WERI-Rb-1 (cell line): Measurements from ENCODE around the gene ABCB11.
"Not testable (repeated sequence)": the region's sequence is repeated elsewhere in the genome, so short reads cannot be mapped to it uniquely, and the experiment has no call there.

ENCODE experiments used
- DNase-seq: peaks from one replicate; pipeline ENCODE4 v3.0.0-alpha.2; 2020
- H3K27ac ChIP-seq: fragments of 250-450 bp; sonication (Bioruptor Pico); 2 replicates; pipeline ENCODE4 v1.5.1; 2020; ENCODE audit warnings: mild to moderate bottlenecking, moderate library complexity
- H3K27me3 ChIP-seq: fragments of 250-450 bp; sonication (Bioruptor Pico); 2 replicates; pipeline ENCODE4 v1.5.1; 2021; ENCODE audit warnings: mild to moderate bottlenecking, low read depth, moderate library complexity; ENCODE audit not compliant: insufficient read depth, severe bottlenecking
- H3K36me3 ChIP-seq: fragments of 250-450 bp; sonication (Bioruptor Pico); 2 replicates; pipeline ENCODE4 v1.5.1; 2020; ENCODE audit warnings: mild to moderate bottlenecking, moderate library complexity
- H3K4me3 ChIP-seq: 2 replicates; pipeline ENCODE4 v1.5.1; 2011; ENCODE audit warnings: low read depth, mild to moderate bottlenecking, control low read depth, low read length
- H3K9me3 ChIP-seq: fragments of 250-450 bp; sonication (Bioruptor Pico); 2 replicates; pipeline ENCODE4 v1.5.1; 2021; ENCODE audit warnings: mild to moderate bottlenecking, moderate library complexity; ENCODE audit not compliant: severe bottlenecking
- CTCF ChIP-seq: IDR thresholded peaks from 2 replicates; pipeline ENCODE4 v1.5.1; 2011; ENCODE audit warnings: low read depth, mild to moderate bottlenecking, control low read depth, inconsistent platforms, low read length

The ABCB11 gene

GRCh38 chr2:168939918-168940317 is 91.2 kb downstream of the ABCB11 start:
- Histone ChIP-seq H3K27me3 (no peaks in the 10 kb centered on the region), H3K4me3 (no peak overlapping the region), H3K36me3 (no peaks in the 10 kb centered on the region), H3K9me3 (no peaks in the 10 kb centered on the region), H3K27ac (no peak overlapping the region)
- TF ChIP-seq CTCF, result no peak
- no peak for DNase-seq

GRCh38 chr2:168939061-168939460 is 92.1 kb downstream of the ABCB11 start:
- DNase-seq, result no peak
- no peak overlapping the region for H3K4me3 ChIP-seq
- TF ChIP-seq CTCF, result no peak
- H3K27ac ChIP-seq, result no peak overlapping the region
- no peaks in the 10 kb centered on the region for H3K36me3 ChIP-seq
- H3K9me3 ChIP-seq, result no peaks in the 10 kb centered on the region
- H3K27me3 ChIP-seq, result no peaks in the 10 kb centered on the region

GRCh38 chr2:168935810-168936581 is 95.1 kb downstream of the ABCB11 start:
- no peaks in the 10 kb centered on the region for H3K9me3 ChIP-seq
- H3K36me3 ChIP-seq, result no peaks in the 10 kb centered on the region
- H3K4me3 ChIP-seq, result no peak overlapping the region
- DNase-seq, result no peak
- no peak overlapping the region for H3K27ac ChIP-seq
- TF ChIP-seq CTCF, result no peak
- H3K27me3 ChIP-seq, result no peaks in the 10 kb centered on the region

- H3K27me3 ChIP-seq, result no peaks in the 10 kb centered on the region
- H3K36me3 ChIP-seq, result no peaks in the 10 kb centered on the region
- TF ChIP-seq CTCF, result no peak
- no peaks in the 10 kb centered on the region for H3K9me3 ChIP-seq
- no peak overlapping the region for H3K27ac ChIP-seq
- H3K4me3 ChIP-seq, result no peak overlapping the region
- DNase-seq, result no peak
These were observed 96.3 kb downstream of the ABCB11 start for GRCh38 chr2:168934826-168935225.

- H3K9me3 ChIP-seq, result not testable (repeated sequence)
These were observed 99.0 kb downstream of the ABCB11 start for GRCh38 chr2:168932174-168932573.

GRCh38 chr2:168930242-168930641 is 100.9 kb downstream of the ABCB11 start:
- Histone ChIP-seq H3K27me3 (no peaks in the 10 kb centered on the region), H3K36me3 (no peaks in the 10 kb centered on the region), H3K27ac (no peak overlapping the region), H3K4me3 (no peak overlapping the region), H3K9me3 (no peaks in the 10 kb centered on the region)
- no peak for TF ChIP-seq CTCF
- DNase-seq, result no peak

More at GRCh38 chr2:168932174-168932573, 99.0 kb downstream of the ABCB11 start:
- not testable (repeated sequence) for H3K27me3 ChIP-seq, H3K4me3 ChIP-seq, H3K36me3 ChIP-seq, DNase-seq, H3K27ac ChIP-seq
